NOMO-1 treated with dmso at 0.1 percent for 144 hours (cell line): ENCODE measurements around the gene SIK3.

Experiments
- DNase-seq: peaks from one replicate; lab custom pipeline; 2025; ENCODE audit not compliant: unreplicated experiment; lab: John Stamatoyannopoulos, UW

Gene SIK3

DNA sequence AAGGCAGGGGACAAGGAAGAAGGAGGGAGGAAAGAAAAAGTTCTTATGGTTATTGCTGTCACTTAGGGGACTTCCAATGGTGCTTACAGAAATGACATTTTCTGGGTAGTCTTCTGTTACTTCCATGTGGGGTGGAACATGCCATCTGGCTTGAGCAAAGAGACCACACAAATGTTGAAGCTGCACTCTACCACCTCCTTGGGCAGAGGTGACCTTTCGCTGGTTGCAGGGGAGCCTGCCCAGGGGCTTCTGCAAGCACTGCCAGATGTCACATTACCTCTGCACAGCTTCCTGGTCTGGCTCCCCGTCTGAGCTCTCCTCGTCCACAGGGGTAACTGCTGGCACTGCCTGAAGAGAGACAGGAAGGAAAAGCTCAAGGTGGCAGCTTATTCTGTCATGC, 228.2 kb downstream of the SIK3 start:
- no peak for DNase-seq

DNA sequence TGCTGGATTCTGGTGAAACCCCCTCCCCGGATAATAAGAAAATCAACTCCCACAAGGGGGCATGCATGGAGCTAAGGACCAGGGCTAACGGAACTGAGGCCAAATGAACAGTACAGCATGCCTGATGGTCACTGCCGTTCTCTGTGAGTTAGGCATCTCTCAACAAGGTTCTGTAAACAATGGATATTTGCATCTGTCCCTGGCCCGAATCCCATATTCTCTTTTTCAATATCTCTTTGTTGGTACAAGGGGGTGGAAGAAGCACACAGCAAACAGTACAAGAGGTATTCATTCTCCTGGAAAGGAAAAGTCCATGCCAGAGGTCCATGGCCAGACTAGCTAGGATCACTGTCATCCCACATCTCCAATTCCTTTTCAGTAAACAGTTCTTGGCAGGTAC, 228.6 kb downstream of the SIK3 start:
- DNase-seq = no peak

DNA sequence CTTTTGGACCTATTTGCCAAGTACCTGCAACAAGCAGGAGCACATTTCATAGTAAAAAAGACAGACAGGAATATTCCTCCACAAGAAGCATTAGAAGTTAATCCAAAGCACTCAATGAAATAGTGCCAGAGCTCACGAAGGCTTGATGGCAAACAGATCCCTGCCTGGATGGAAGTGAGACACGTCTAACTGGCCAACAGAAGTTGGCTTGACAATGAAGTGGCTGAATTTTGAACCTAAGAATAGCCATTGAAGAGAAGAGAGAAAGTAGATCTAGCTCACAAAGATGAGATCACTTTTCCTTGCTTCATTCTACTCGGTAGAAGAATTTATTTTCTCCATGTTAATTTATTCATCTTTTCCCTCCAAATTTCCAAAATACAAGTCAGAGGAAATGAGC, 230.2 kb downstream of the SIK3 start:
- DNase-seq = no peak

DNA sequence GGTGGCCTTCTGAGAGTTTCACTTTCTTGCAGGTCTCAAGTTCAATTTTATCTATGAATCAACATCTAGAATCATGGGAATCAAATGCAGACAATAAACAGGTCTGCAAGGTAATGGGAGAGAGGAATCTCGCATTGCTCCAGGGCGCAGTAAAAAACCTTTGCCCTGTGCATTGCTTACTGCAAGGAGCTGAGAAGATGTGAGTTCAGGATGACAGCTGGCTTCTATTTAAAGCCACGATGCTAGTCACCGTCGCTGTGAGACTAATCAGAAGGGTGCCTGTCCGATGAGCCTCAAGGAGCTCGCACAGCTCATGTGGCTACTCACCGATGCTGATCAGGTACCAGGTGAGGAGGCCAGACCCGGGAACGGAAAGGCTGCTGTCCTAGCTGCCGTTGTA, 230.6 kb downstream of the SIK3 start:
- no peak for DNase-seq

DNA sequence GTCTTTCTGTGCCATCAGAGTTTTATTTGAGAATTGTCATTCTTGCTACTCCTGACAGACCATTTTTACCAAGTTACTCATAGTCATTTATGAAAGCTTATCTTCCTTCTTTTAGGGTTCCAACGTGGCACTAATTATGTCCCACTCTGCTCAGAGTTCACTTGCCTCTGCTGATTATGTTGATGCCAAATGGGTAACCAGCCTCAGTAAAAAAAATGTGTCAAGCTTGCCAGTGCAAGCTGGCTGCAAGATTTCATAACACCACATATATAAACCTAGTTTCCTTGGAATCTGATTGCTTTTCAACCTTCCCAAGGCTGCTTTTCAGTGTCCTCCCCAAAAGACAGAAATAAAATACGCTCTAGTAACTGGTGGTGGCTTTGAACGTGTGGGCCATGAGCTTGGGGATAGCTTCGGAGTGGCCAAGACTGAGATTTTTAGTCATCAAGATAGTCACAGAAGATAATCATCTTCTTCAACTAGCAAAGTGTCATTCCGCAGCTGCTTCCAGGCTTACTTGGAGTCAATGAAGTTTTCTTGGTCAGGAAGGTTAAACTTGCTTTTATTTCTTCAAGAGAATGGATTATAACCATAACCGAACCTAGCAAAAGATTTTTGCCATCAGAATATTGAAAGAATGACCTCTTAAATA, 231.3 kb downstream of the SIK3 start:
- DNase-seq = no peak

DNA sequence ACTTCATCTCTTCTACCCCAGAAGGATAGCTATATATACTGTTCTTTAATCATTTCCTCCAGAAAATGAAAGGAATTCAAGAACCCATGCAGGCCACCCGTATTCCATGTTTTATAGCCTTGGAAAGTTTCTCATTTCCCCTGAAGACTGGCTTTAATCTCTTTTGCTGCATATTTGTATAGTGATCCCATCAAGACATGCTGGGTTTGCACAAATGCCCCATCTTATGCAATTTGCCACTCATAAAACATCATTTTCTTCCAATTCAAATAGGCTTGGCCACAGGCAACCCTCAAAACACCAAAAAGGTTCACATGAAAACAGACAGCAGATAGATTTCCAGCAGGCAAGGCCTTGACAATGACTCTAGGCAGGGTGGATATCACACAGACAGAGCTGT, 232.5 kb downstream of the SIK3 start:
- no peak for DNase-seq

DNA sequence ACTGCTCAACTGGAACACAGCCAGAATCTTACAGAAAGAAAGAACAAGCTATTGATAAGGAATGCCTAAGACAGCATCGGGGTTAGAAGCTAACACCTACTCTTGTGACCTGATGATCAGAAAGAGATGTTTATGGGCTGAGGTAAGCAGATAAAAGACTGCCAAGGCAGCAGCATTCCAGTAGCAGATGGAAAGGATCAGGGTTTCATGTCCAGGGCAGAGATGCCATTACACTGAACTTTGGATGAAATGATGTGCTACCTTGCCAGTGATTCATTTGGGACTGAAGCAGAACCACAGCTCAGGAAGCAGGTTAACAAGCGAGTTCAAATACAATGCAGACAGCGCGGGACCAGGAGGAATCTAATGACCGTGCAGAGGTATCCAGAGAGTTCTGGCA, 233.7 kb downstream of the SIK3 start:
- DNase-seq = no peak

DNA sequence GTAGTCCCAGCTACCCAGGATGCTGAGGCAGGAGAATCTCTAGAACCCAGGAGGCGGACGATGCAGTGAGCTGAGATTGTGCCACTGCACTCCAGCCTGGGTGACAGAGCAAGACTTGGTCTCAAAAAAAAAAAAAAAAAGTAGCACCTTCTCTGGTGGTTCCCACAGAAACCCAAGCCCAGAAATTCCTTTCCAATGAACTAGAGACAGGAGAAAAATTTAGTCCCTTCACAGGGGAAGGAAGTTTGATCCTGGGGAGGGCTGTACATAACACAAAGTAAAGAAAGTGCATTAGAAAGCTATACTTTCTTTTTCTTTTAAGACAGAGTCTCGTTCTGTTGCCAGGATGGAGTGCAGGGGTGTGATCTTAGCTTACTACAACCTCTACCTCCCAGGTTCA, 235.3 kb downstream of the SIK3 start:
- no peak for DNase-seq

DNA sequence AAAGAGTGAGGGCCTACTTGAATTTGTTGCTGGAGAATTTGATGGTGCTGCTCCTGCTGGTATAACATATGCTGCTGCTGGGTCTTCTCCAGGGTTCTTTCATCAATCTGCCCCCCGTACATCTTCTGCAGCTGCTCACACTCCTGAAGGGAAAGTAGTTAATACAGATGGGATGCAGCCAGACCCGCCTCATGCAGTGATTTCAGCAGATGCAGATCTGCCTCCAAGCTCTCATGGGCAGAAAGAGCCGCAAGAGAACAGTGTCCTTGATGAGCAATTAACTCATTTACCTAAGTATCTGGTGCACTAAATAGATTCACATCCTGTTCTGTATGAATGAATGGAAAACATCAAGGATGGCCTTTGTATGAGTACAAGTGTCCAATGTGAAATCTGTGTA, 236.0 kb downstream of the SIK3 start:
- DNase-seq = no peak

DNA sequence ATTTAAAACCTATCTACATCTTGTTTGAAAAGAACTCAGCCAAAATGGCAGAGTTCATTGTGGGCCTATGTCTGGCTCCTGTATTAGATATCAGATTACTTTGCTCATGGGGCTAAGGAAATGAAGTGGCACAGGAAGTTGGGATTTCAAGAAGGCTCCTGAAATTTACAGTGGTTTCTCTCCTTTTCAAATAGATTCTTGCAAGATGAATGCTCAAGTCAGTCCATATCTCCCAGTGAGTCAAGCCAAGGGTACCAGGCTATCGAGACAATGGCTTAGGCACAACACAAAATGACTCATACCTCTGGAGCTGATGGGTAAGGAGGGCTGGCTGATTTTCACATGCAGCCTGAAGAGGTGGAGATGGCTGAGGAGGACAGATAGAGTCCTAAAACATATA, 236.7 kb downstream of the SIK3 start:
- no peak for DNase-seq

DNA sequence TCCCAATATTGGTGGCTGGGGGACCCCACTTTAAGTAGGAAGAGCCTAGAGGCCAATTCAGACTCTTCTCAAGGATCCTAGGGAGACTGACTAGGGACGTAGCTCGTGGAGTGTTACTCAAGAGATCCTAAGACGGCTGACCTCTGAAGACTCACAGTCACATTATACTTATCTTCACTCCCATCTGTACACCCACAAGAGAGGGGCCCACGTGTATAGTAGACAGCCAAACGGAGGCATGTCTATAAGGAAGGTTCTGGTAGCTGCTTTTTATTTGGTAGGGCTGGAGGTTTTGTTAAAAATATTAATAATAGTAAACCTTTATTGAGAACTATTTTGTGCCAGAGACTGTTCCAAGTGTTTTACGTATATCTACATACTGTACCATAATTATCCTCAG, 237.9 kb downstream of the SIK3 start:
- no peak for DNase-seq

DNA sequence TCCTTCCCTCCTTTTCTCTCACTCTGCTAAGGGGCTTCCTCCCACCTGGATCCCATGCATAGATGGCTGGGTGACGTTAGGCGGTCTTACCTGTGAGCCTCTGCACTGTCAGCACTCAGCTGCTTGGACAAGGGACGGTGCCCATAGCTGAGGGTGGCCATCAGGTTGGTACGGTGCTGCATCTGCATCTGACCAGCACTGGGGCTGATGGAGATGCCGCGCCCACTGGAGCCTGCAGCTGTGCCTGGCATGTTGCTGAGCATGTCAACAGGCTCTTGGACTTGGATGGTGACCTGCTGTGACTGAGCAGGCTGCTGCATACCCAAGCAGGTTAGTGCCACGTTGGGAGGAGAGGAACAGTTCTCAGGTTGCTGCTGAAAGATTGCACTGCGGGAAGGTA, 239.1 kb downstream of the SIK3 start:
- DNase-seq = no peak

DNA sequence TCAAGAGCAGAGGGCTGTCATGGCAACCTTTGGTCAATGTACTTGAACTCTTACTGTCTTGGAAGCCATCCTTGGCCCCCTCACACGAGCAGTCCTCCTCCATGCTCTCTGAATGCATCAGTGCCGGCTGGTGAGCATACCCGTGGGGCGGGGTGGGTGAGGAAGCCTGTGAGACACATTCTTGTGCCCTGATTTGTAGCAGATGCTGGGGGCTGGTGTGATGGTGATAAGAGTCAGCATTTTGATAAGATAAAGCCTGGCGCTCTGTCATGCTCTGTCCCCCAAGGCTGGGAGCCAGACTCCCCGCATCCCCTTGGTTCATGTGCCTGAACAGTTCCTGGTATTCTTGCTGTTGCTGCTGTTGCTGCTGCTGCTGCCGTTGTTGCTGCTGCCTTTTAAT, 240.3 kb downstream of the SIK3 start:
- no peak for DNase-seq

DNA sequence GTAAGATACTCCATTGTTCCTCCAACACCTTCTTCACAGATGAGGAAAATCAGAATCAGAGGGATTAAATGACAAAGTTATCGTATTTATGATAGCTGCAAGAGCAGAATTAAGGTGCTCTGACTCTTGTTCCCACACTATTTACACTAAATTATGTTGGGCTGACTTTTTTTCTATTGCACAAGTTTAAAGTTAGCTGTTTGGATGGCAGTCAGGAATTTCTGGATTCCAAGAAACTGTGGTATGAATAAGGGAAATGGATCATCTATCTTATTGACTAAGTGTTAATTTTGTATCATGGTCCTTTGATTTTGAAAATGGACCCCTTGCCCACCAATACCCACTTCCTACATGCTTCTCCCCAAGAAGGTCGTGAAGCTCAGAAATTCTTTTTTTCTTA, 240.9 kb downstream of the SIK3 start:
- no peak for DNase-seq

DNA sequence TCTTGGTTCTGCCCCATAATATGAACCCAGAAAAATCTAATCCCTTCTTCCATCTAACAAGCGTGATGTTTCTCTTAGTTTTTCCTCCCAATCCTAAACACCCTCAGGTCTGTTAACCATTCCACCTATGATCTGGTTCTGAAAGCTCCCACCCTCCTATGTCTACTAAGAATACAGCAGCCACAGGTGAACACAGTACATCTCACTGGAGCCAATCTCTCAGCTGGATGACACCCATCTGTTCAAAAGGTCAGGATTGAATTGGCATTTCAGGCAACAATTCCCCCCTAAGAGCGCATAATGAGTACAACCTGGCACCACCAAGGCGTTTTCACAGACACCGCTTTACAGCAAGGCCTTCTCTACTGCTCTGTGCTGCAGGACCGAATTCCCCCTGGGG, 241.8 kb downstream of the SIK3 start:
- no peak for DNase-seq

DNA sequence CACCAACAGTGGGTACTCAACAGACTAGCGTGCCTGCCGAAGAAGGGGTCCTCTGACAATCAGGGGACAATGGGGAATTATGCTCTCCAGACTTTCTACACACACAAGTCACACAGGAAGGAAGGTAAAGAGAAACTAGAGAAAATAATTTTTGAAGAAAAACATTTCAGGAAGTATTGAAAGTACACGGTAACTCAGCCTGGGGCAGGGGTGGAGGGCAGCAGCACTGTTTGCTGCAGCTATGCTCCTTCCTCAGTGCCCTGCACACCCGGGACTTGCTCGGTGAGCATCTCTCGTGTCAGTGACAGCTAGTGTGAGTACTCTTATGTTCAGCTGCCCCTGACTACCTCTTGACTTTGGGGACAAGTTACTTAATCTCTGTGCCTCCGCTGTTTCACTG, 242.8 kb downstream of the SIK3 start:
- no peak for DNase-seq

DNA sequence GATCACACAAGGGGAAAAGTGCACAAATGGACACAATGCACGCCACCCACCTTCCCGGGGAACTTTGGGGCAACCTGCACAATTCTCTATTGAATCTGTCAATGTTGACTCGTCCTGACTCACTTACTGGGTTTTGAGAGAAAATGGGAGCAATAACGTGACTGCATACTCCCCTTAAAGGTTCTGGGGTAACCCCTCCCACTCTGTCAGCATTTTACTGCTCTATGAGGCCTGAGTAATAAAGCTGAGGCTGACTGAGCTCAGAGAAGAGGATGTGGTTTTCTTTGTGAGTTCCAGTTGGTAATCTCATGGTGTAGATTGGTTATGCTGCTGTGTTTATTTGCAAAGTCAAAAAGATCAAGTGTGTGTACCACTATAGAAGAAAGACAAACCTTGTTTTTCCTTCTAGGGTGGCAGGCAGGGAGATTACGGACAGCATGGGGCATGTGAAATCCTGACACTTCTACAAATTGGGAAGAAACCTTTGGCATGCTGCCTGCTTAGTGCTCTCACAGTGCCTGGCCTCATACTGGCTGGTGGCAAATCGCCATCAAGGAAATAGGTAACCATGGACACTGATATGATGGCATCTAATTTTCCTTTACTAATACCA, 244.7 kb downstream of the SIK3 start:
- DNase-seq = peak; percentile 79

DNA sequence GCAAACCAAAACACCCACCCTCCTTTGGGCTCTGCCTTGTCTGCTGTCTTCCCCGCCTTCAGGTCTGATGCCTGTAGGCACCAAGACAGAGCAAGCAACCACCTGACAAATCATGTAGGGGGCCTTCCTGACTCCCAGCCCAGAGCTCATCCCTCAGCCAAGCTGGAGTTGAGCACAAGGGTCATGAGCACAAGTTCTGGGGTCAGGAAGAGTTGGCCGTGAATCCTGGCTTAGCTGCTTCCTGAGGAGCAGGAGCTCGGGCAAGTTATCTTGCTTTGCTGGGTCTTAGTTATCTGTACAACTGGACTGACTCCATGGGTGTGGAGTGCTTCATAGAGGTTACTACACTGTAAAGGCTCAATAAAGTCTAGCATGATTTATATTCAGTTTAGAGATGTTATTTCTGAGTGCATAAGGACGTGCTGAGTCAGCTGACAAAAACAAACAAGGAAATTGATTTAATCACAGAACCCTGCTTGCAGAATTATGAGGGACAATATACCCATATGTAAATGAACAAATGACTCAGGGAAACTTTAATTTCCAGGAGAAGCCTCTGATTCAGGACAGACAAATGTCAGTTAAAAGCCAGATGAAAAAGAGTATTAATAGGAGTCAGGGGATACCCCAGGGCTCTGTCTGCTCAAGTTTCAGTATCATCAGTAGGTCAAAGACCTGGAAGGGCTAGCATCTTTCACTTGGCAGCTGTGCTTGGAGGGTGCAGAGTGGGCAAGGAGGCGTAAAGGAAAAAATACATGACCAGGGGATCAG, 245.8 kb downstream of the SIK3 start:
- no peak for DNase-seq

DNA sequence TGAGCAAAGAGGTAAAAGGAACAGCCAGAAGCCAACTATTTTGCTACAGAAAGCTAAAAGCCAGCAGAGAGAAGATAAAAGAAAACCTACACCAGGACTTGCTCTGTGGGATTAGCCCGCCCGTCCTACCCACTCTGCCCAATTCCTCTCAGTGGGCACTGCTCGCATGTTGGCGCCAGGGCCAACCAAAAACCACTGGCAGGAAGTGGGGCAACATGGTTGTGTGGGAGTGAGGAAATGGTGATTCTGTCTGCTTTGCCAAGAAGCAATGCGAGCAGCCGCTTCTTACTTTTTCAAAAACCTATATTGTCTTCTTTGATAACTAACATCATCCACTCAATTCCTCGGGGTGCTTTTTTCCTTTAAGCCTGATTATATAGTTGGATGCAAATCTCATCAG, 246.6 kb downstream of the SIK3 start:
- peak; percentile 58 for DNase-seq

DNA sequence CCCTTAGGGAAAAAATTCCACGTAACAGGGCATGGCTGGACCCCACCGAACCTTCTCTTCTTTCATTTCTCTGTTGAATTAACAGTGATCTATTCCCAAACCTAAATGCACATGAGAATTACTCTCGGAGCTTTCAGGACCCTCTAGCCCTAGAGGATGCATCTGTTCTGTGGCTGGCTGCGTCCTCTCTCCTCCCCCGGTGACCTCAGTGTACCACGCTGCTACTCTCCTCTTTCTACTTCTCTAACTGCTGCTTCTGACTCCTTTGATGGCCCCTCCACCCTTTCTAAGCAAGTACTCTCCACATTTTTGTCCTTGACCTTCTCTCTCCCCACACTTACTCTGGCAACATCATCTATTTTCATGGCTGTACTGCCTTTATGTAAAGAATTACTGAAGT, 248.7 kb downstream of the SIK3 start:
- DNase-seq = no peak

DNA sequence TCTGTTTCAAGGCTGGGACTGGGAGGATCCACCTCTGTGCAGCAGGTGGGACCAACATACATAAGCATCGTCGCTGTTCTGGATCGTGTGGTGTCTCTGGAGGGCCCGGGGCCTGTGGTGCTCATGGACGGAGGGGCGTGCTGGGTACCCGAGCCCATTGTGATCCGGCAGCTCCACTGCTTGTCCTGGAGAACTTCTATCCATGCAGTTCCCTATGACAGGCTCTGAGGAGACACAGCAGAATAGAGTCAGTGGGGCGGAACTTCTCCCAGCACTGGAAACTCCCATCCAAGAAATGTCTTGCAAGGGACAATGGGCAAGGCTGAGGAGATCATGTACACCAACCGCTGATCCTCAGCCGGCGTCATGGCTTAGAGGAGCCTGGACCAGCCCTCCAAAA, 249.2 kb downstream of the SIK3 start:
- DNase-seq = no peak

DNA sequence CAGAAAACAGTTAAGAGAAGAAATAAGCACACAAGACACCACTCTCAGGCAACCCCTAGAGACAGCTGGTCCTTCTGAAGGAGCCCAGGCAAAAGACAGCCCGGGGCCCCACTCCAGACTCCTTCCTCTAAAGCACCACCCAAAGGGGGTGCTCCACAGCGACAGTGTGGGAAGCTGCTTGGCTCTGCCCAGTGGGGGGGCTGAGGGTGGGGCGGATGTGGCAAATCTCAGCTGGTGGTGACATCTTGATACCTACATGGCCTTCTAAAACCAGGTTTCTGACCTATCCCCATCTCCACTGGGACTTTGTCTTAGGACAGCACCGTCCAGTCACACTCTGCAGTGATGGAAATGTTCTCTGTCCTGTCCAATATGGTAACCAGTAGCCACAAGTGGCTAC, 250.6 kb downstream of the SIK3 start:
- no peak for DNase-seq

DNA sequence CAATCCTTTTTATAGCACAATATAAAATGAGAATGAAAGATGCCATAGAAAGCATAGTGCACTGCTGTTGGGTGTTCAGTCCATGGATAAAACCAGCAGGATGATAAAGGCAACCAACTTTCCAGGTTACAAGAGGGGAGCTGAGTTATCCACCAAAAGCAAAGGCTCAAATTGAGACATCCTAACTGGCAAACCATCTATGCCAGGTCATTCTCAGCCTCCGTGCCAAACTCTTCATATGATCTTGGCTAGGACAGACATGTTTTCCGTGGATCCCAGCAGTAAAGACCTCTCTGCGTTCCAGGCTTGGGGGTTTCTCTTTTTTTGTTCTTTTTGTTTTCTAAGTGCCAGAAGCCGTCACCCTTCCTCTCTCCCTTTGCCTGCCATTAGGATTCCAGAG, 253.5 kb downstream of the SIK3 start:
- no peak for DNase-seq
